ENCODE data around the gene DGCR8.

The DGCR8 gene

GRCh38 chr22:20123366-20124082, 43.5 kb downstream of the DGCR8 start:
- in situ Hi-C loops (cut with MboI; ENCODE audit: low sequenced_read_pairs): no loop called here

- in situ Hi-C loops (cut with MboI; ENCODE audit: low sequenced_read_pairs): no loop called here
These were observed 44.2 kb downstream of the DGCR8 start for GRCh38 chr22:20124083-20124787.

GRCh38 chr22:20125201-20126174, 45.4 kb downstream of the DGCR8 start:
- in situ Hi-C loops (cut with MboI; ENCODE audit: low sequenced_read_pairs): no loop called here

DNA sequence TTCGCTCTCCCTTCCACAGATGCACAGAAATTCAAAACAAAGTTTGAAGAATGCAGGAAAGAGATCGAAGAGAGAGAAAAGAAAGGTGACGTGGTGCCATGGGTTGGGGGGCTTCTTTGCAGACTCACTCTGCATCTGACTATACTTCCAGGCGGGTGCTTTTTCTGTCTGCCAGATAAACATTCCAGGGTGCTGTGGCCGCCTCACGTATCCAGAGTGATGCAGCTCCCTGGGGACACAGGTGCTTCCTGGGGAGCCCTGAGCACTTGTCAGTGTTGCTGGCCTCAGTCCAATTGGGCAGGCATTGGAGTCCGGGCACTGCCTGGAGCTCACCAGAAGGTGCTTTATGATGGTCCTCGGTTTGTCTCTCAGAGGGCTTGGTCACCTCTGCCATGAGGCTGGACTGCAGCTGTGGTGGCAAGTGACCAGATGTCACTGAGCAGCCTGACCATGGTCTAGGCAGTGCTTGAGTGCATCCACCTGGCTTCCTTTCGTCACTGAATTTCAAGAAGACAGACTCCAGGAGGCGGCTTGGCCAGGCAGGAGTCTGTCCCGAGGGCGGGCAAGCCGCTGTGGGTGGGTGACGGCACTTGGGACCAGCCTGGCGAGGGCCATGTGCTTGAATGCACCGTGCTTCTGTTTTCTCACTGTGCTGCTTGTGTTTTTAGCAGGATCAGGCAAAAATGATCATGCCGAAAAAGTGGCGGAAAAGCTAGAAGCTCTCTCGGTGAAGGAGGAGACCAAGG, 46.4 kb downstream of the DGCR8 start:
- in situ Hi-C loops (cut with MboI; ENCODE audit: low sequenced_read_pairs): no loop called here

DNA sequence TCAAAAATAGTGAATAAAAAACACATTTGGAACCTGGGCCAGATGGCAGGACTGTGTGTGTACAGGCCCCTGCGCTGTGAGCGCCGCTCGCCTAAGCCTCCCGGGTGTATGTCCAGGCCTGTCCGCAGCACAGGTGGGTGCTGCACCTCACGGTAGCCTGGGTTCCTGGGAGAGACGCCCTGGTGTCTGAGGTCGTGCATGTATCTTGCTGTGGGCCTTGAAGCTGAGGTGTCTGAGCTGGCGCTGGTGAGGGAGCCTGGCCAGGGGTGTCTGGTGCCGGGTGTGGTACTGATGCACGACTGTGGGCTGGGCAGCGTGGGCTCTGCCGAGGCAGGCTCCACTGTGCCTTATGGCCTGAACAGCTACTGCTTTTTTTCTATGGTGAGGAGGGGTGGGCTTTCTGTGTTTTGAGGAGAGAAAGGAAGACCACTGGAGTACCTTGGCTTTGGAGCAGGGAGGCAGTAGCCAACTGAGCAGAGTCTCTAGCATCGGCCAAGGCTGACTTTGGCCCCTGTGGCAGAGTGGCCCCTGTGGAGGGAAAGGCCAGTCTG, 47.4 kb downstream of the DGCR8 start:
- in situ Hi-C loops (cut with MboI; ENCODE audit: low sequenced_read_pairs): no loop called here

GRCh38 chr22:20127869-20128618, 48.0 kb downstream of the DGCR8 start:
- in situ Hi-C loops (cut with MboI; ENCODE audit: low sequenced_read_pairs): no loop called here

- in situ Hi-C loops (cut with MboI; ENCODE audit: low sequenced_read_pairs): no loop called here
These were observed 48.5 kb downstream of the DGCR8 start for GRCh38 chr22:20128619-20128901.

DNA sequence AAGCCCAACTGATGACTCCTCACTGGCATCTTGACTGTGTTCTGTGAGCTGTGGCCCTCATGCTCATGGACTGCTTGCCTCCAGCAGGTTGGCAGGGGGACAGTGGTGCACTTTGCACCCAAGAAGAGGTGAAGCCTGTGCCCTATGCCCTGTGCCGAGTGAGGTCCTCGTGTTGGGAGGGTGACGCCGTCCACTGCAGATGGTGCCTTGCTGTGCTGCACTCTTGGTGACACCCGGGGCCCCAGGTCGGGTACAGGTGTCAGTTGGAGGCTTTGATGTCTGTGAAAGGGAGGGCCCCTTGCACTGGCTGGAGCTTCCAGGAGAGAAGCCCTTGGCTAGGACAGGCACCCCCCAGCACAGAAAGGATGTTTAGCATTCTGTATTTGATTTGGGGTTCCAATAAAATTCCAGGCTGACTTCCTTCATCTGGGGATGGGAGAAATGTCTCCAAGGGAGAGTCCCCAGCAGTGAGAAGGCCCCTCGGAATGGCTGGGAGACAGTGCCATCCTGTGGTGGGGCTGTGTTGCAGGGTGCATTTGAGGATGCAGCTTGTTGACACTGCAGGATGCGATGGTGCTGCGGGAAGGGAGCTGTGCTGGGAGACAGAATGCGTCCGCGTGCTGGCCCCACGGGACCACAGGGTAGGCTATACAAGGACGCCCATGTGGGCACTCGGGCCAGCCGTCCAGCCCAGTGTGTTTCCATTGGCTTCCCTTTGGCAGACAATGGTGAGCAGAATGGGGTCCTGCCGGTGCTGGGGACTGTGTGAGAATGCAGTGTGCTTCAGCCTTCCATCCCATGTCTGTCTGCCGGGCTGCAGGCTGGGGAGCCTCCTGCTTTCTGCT, 49.1 kb downstream of the DGCR8 start:
- in situ Hi-C loops (cut with MboI; ENCODE audit: low sequenced_read_pairs): no loop called here

- in situ Hi-C loops (cut with MboI; ENCODE audit: low sequenced_read_pairs): no loop called here
These were observed 49.6 kb downstream of the DGCR8 start for GRCh38 chr22:20129747-20130014.

- in situ Hi-C loops (cut with MboI; ENCODE audit: low sequenced_read_pairs): no loop called here
These were observed 50.3 kb downstream of the DGCR8 start for GRCh38 chr22:20130319-20130718.

DNA sequence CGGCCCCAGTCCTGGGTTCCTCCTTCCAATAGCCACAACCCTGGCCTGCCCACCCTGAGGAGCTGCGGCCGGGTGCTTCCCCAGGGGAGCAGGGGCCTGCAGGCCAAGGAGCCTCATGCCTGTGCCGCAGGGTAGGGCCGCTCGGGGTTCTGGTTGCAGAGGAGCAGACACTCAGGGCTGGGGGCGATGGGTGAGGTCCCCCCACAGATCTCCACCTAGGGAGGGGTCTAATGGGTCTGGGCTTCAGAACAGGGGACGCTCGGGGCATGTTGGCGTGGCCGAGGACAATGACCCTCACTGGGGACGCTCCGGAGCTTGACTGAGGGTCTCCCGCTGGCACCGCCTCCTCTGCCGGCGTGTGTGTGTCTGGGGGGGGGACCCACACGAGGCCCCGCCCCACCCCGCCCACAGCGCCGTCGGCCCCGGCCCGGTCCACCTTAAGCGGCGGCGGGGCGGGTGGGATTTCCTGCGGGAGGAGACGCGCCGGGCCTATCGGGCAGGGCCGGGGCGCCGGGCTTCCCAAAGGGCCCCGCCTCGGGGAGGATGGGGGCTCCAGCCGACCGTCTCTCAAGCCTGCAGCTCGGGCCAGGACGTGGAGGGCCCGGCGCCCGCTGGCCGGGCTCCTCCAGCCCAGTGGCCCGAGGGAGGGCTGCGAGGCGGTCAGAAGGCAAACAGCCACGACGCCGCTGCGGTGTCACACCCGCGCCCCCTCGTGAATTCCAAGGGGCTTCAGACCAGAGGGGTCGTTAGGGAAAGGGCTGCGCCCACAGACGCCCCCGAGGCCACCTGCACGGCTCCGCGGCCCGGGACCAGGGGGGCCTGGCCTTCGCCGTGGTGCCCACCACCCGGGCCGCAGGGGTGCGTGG, 50.9 kb downstream of the DGCR8 start:
- in situ Hi-C loops (cut with MboI; ENCODE audit: low sequenced_read_pairs): no loop called here

DNA sequence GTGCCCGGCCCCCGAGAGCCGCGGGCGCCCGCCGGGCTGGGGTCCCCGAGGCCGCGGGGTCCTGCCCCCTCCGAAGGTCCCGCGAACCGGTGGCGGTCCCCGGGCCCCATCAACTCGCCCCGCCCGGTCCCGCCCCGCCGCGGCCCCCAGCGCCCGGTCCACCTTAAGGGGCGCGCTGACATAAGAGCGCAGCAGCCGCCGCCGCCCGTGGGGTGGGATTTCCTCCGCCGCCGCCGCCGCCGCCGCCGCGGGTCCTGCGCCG, 51.5 kb downstream of the DGCR8 start, which contains the start of gene ZDHHC8:
TSS of gene ZDHHC8 (plus strand) at position 208 of the 262 bp plus-strand sequence. CDS start 144 bp downstream, outside the sequence.
- in situ Hi-C loops (cut with MboI; ENCODE audit: low sequenced_read_pairs): no loop called here

DNA sequence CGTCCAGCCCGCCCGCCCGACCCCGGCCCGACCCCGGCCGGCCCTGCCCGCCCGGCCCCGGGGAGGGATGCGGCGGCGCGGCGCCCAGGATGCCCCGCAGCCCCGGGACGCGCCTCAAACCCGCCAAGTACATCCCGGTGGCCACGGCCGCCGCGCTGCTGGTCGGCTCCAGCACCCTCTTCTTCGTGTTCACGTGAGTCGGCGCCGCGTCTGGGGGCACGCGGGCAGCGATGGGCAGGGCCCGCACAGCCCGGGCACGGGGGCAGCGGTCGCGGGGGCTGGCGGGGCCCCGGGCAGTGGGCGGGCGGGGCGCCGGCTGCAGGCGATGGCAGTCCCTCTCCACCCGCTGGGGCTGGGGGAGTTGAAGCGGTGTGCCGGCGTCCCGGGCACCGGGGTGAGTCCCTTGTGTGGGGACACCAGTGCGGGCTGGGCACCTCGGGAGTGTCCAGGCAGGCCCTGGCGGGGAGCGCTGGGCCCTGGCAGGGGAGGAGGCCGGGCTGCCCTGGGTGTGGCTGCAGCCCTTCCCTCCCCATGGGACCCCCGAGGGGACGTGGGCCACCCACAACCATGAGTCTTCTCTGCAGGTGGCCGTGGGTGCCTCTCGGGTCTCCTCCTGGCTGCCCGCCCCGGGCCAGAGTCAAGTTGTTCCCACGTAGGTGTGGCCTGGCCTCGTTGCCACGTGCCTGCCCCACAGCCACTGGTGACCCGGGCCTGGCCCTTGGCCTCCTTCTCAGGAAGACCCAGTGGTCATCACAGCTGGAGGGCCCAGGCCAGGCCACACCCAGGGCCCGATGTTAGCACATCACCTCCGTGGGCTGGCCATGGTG, 52.0 kb downstream of the DGCR8 start:
- in situ Hi-C loops (cut with MboI; ENCODE audit: low sequenced_read_pairs): no loop called here

GRCh38 chr22:20132686-20133246, 52.7 kb downstream of the DGCR8 start:
- in situ Hi-C loops (cut with MboI; ENCODE audit: low sequenced_read_pairs): no loop called here

- in situ Hi-C loops (cut with MboI; ENCODE audit: low sequenced_read_pairs): no loop called here
These were observed 54.0 kb downstream of the DGCR8 start for GRCh38 chr22:20133930-20134549.

GRCh38 chr22:20135265-20135664, 55.2 kb downstream of the DGCR8 start:
- in situ Hi-C loops (cut with MboI; ENCODE audit: low sequenced_read_pairs): no loop called here
